HepG2 (cell line): Measurements from ENCODE around the gene VAC14. TPM values are rescaled to one million over a fixed set of nuclear protein-coding genes. Genes with fewer than 3 reads are reported as not detected.

Experiments
- ATAC-seq: fragments of 200-7000 bp; cut with Tn5 transposase; 3 replicates; pipeline ENCODE4 v1.9.1; 2020; ENCODE audit warnings: mild to moderate bottlenecking, moderate library complexity
- BruUV-seq: library from RNA; stranded (reverse); fragments of 400-500 nt; replicated peaks from 2 replicates; lab custom pipeline; 2021; lab: Mats Ljungman, UMichigan
- CTCF ChIA-PET: fragments of 300-600 bp; formaldehyde crosslinking; extraction: SDS; loops from one replicate; lab custom pipeline; 2021; ENCODE audit warnings: low total read pairs, inconsistent platforms, low intra/inter-chr PET ratio; lab: Yijun Ruan, JAX
- POLR2A ChIA-PET: fragments of 350-600 bp; sonication (Branson Sonifier 250); formaldehyde crosslinking; loops from one replicate; lab custom pipeline; 2020; ENCODE audit warnings: antibody characterized with exemption, inconsistent platforms; lab: Yijun Ruan, JAX
- DNase-seq: peaks from one replicate; pipeline ENCODE4 v3.0.0-alpha.2; 2015; ENCODE audit warnings: low spot score
- FAIRE-seq: peaks from 3 replicates; lab custom pipeline; 2011; peaks lifted over from hg19 to GRCh38; lab: Jason Lieb, UNC
- H2AFZ ChIP-seq: one replicate; pipeline ENCODE4 v1.6.1; 2011; ENCODE audit warnings: low read length, inconsistent platforms
- H3K27ac ChIP-seq: fragments of 300-600 bp; 3 replicates; pipeline ENCODE4 v1.8.0; 2011; ENCODE audit warnings: mixed run types, mild to moderate bottlenecking, mixed read lengths, low read length, inconsistent platforms; ENCODE audit not compliant: insufficient read depth; ENCODE audit errors: extremely low read length
- H3K27me3 ChIP-seq, 2 experiments: fragments of 200-600 bp in 1 of 2; 2 replicates in 1 of 2; 3 replicates in 1 of 2; pipeline versions ENCODE4 v1.6.0 to v1.8.0; 2011; ENCODE audit warnings: low read length in 2 of 2, mild to moderate bottlenecking in 2 of 2, moderate library complexity in 2 of 2, inconsistent platforms in 1 of 2; ENCODE audit not compliant: insufficient read depth in 2 of 2, control insufficient read depth in 1 of 2
- H3K36me3 ChIP-seq, 2 experiments: fragments of 200-600 bp in 1 of 2; replicated peaks in 1 of 2; 2 replicates in 1 of 2; 3 replicates in 1 of 2; pipeline versions ENCODE4 v1.5.1 to v1.8.0; 2011; ENCODE audit warnings: low read length in 2 of 2, inconsistent platforms in 1 of 2; ENCODE audit not compliant: insufficient read depth in 2 of 2, control insufficient read depth in 1 of 2
- H3K4me1 ChIP-seq: 2 replicates; pipeline ENCODE4 v1.5.1; 2012; ENCODE audit warnings: low read length, inconsistent platforms; ENCODE audit not compliant: insufficient read depth
- H3K4me2 ChIP-seq: 2 replicates; pipeline ENCODE4 v1.6.0; 2011; ENCODE audit warnings: low read depth, low read length, inconsistent platforms
- H3K4me3 ChIP-seq, 3 experiments: fragments of 200-600 bp in 1 of 3; sonication (generic), shearing (Covaris generic) in 1 of 3; replicated peaks in 1 of 3; 2 replicates each; pipeline ENCODE4 v1.5.1; 2011 to 2016; ENCODE audit warnings: low read length in 3 of 3, inconsistent platforms in 2 of 3, low read depth in 2 of 3, mild to moderate bottlenecking in 2 of 3, control low read depth in 1 of 3, mixed read lengths in 1 of 3; ENCODE audit not compliant: insufficient read depth in 1 of 3
- H3K79me2 ChIP-seq: one replicate; pipeline ENCODE4 v1.6.1; 2011; ENCODE audit warnings: low read length, inconsistent platforms; ENCODE audit not compliant: insufficient read depth
- H3K9ac ChIP-seq: 2 replicates; pipeline ENCODE4 v1.6.0; 2011; ENCODE audit warnings: mild to moderate bottlenecking, low read depth, low read length, inconsistent platforms; ENCODE audit not compliant: insufficient read depth
- H3K9me3 ChIP-seq: 2 replicates; pipeline ENCODE4 v1.5.1; 2012; ENCODE audit warnings: mild to moderate bottlenecking, low read length
- H4K20me1 ChIP-seq: 2 replicates; pipeline ENCODE4 v1.6.0; 2011; ENCODE audit warnings: inconsistent platforms, mild to moderate bottlenecking, low read length, moderate library complexity; ENCODE audit not compliant: insufficient read depth
- ARNTL ChIP-seq: sonication (generic); formaldehyde crosslinking; IDR thresholded peaks from 2 replicates; pipeline ENCODE4 v1.4.0; 2020; ENCODE audit warnings: mild to moderate bottlenecking, missing genetic modification reagents
- FOSL2 ChIP-seq: sonication (generic); formaldehyde crosslinking; IDR thresholded peaks from 2 replicates; pipeline ENCODE4 v1.4.0; 2020; ENCODE audit warnings: missing genetic modification reagents
- HMGA1 ChIP-seq: sonication (generic); formaldehyde crosslinking; conservative IDR thresholded peaks from 2 replicates; pipeline ENCODE4 v1.4.0; 2020; ENCODE audit warnings: missing genetic modification reagents
- ISL2 ChIP-seq: sonication (generic); formaldehyde crosslinking; IDR thresholded peaks from 2 replicates; pipeline ENCODE4 v1.5.0; 2020; ENCODE audit warnings: missing genetic modification reagents
- MYC ChIP-seq: sonication (generic); formaldehyde crosslinking; IDR thresholded peaks from 2 replicates; pipeline ENCODE4 v1.9.0; 2021; ENCODE audit warnings: missing genetic modification reagents, borderline replicate concordance
- RAD21 ChIP-seq: fragments of 450-650 bp; formaldehyde crosslinking; IDR thresholded peaks from 2 replicates; pipeline ENCODE4 v1.5.0; 2020; ENCODE audit warnings: mild to moderate bottlenecking
- SP4 ChIP-seq: sonication (generic); formaldehyde crosslinking; IDR thresholded peaks from 2 replicates; pipeline ENCODE4 v1.8.1; 2023; ENCODE audit warnings: mild to moderate bottlenecking, missing genetic modification reagents
- SPEN ChIP-seq: sonication (generic); formaldehyde crosslinking; IDR thresholded peaks from 2 replicates; pipeline ENCODE4 v1.5.1; 2020; ENCODE audit warnings: low read depth, mild to moderate bottlenecking, missing genetic modification reagents
- SUZ12 ChIP-seq: fragments of 150-350 bp; IDR thresholded peaks from 2 replicates; pipeline ENCODE4 v1.6.1; 2014; ENCODE audit warnings: low read depth, low read length
- TOPORS ChIP-seq: sonication (generic); formaldehyde crosslinking; IDR thresholded peaks from 2 replicates; pipeline ENCODE4 v1.8.0; 2023; ENCODE audit warnings: mild to moderate bottlenecking, missing genetic modification reagents
- U2AF2 ChIP-seq: fragments of 200-400 bp; formaldehyde crosslinking; IDR thresholded peaks from 2 replicates; pipeline ENCODE4 v1.6.1; 2017; ENCODE audit warnings: low read depth, mild to moderate bottlenecking, low read length
- XBP1 ChIP-seq: sonication (generic); formaldehyde crosslinking; IDR thresholded peaks from 2 replicates; pipeline ENCODE4 v1.5.0; 2020; ENCODE audit warnings: missing genetic modification reagents
- YY1 ChIP-seq: IDR thresholded peaks from 2 replicates; pipeline ENCODE4 v1.6.1; 2011; ENCODE audit warnings: low read length, low read depth, moderate library complexity, mild to moderate bottlenecking; ENCODE audit not compliant: insufficient read depth, insufficient replicate concordance
- ZNF232 ChIP-seq: sonication (generic); formaldehyde crosslinking; IDR thresholded peaks from 2 replicates; pipeline ENCODE4 v1.4.0; 2020; ENCODE audit warnings: missing genetic modification reagents, borderline replicate concordance
- ZNF292 ChIP-seq: sonication (generic); formaldehyde crosslinking; IDR thresholded peaks from 2 replicates; pipeline ENCODE4 v1.8.1; 2022; ENCODE audit warnings: mild to moderate bottlenecking, low read depth, missing genetic modification reagents, borderline replicate concordance
- ZNF296 ChIP-seq: sonication (generic); formaldehyde crosslinking; conservative IDR thresholded peaks from 2 replicates; pipeline ENCODE4 v1.5.0; 2020; ENCODE audit warnings: mild to moderate bottlenecking, missing genetic modification reagents
- ZNF816 ChIP-seq: sonication (generic); formaldehyde crosslinking; IDR thresholded peaks from 2 replicates; pipeline ENCODE4 v1.8.0; 2022; ENCODE audit warnings: missing genetic modification reagents, mild to moderate bottlenecking, borderline replicate concordance
- WGBS: methylation state at CpG from one replicate; pipeline ENCODE4 v1.1.6; 2017; ENCODE audit warnings: low lambda C conversion rate; 5-methylcytosine and 5-hydroxymethylcytosine counted together
- in situ Hi-C: cut with HindIII; loops from 2 replicates; pipeline ENCODE4 v1.10.0; 2017; ENCODE audit warnings: low pct_unique_long_range_greater_than_20kb; ENCODE audit not compliant: extremely low pct_ligation_motif_present
- intact Hi-C: fragments of 100-400 bp; cut with micrococcal nuclease; formaldehyde crosslinking; loops from one replicate; pipeline ENCODE4 v1.10.0; 2022; ENCODE audit not compliant: unreplicated experiment
- polyA plus RNA-seq, 8 experiments: library from polyadenylated mRNA; depleted of rRNA in 3 of 8; stranded (reverse) in 7 of 8; unstranded in 1 of 8; fragments of >200 nt; fragmentation: Illumina TruSeq in 4 of 8; extraction: Trizol in 4 of 8; gene quantifications; 2 replicates each; pipeline versions ENCODE4 v1.2.1 to v1.2.3, GENCODE V29; 2011 to 2016; ENCODE audit warnings: low read depth in 4 of 8, missing spikeins in 1 of 8, mixed read lengths in 1 of 8; ENCODE audit not compliant: insufficient read depth in 1 of 8
- total RNA-seq, 5 experiments: library from RNA; depleted of rRNA; stranded (reverse); fragments of >200 nt; fragmentation: Illumina TruSeq; extraction: Trizol; gene quantifications; 2 replicates each; pipeline ENCODE4 v1.2.3, GENCODE V29; 2016; ENCODE audit warnings: low read depth in 1 of 5
- TF ChIP-seq, protein P1 (sequence below): sonication (generic); formaldehyde crosslinking; IDR thresholded peaks from 2 replicates; pipeline ENCODE4 v1.5.0; 2020; ENCODE audit warnings: missing genetic modification reagents
- TF ChIP-seq, protein P2 (sequence below): sonication (generic); formaldehyde crosslinking; IDR thresholded peaks from 2 replicates; pipeline ENCODE4 v1.8.0; 2022; ENCODE audit warnings: missing genetic modification reagents, mild to moderate bottlenecking, borderline replicate concordance
- TF ChIP-seq, protein P3 (sequence below): sonication (generic); formaldehyde crosslinking; IDR thresholded peaks from 2 replicates; pipeline ENCODE4 v1.5.1; 2020; ENCODE audit warnings: missing genetic modification reagents, mild to moderate bottlenecking, borderline replicate concordance

The VAC14 gene
- total and polyA plus RNA-seq, 2 of the 13 experiments (the other 11 are each of a cell fraction or from before 2014, with no cell fraction given), result 23.5 to 24.6 TPM

- Histone ChIP-seq H3K9me3 (no peaks in the 10 kb centered on the region), H3K9ac (no peak overlapping the region), H3K27ac (no peak overlapping the region), H3K4me2 (no peak overlapping the region), H3K79me2 (no peaks in the 10 kb centered on the region), H3K27me3 (no peaks in the 10 kb centered on the region), H2AFZ (no peak overlapping the region), H4K20me1 (no peaks in the 10 kb centered on the region), H3K4me1 (peaks cover 12% of the 10 kb centered on the region), H3K4me3 (no peak overlapping the region), H3K36me3 (peaks cover 27 to 67% of the 10 kb centered on the region in 2 experiments)
- POLR2A ChIA-PET, result interaction anchor here (0.6 to 2.6 kb wide), 23 partner anchors 8 to 518 kb away, joined by 3 to 32 read pairs (median 4); partner anchors contain the start of genes CMTR2, MTSS2 and VAC14
- intact Hi-C loops, result loop anchor here (1.0 to 2.0 kb wide), 4 partner anchors 32 to 115 kb away; no protein-coding TSS in a partner anchor
- no TSS peak for BruUV-seq
- WGBS, result 58% methylated on average over 12 of the region's 15 CpGs
- DNase-seq (peak; percentile 55), FAIRE-seq (peak; percentile 94), ATAC-seq (peak; percentile 87)
- in situ Hi-C loops, result no loop called here
- CTCF ChIA-PET, result interaction anchor here (0.8 to 2.6 kb wide), 9 partner anchors 24 to 148 kb away, joined by 3 to 21 read pairs (median 9); no protein-coding TSS in a partner anchor
- TF ChIP-seq TOPORS, result no peak
- peak; percentile 95 for TF ChIP-seq RAD21
- 0 out of 2 replicates have a peak, but pooled peaks have one; percentile 29 for TF ChIP-seq ZNF296 (CRISPR knock-in tag)
- no peak for TF ChIP-seq YY1
- TF ChIP-seq, protein P1, sequence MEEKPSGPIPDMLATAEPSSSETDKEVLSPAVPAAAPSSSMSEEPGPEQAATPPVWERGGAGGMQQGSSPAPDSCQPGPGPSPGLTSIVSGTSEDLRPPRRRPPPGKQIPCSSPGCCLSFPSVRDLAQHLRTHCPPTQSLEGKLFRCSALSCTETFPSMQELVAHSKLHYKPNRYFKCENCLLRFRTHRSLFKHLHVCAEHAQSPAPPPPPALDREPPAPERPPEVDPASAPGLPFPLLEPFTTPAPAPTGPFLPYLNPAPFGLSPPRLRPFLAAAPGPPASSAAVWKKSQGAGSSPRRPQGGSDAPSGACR (CRISPR knock-in tag), result peak; percentile 64; the same call in 1 of the 2 replicates
- no peak; the same call in 1 of the 2 replicates for TF ChIP-seq FOSL2
- TF ChIP-seq ARNTL (CRISPR knock-in tag), result peak; percentile 54; the same call in 1 of the 2 replicates
- no peak; the same call in 1 of the 2 replicates for TF ChIP-seq ZNF232 (CRISPR knock-in tag)
- TF ChIP-seq ZNF816 (CRISPR knock-in tag), result no peak
- no peak for TF ChIP-seq ZNF292 (CRISPR knock-in tag)
- no peak for TF ChIP-seq SP4 (CRISPR knock-in tag)
- TF ChIP-seq SUZ12, result no peak
- TF ChIP-seq, protein P2, sequence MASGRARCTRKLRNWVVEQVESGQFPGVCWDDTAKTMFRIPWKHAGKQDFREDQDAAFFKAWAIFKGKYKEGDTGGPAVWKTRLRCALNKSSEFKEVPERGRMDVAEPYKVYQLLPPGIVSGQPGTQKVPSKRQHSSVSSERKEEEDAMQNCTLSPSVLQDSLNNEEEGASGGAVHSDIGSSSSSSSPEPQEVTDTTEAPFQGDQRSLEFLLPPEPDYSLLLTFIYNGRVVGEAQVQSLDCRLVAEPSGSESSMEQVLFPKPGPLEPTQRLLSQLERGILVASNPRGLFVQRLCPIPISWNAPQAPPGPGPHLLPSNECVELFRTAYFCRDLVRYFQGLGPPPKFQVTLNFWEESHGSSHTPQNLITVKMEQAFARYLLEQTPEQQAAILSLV (CRISPR knock-in tag), result 0 out of 2 replicates have a peak, but pooled peaks have one; percentile 53
- TF ChIP-seq SPEN, result 0 out of 2 replicates have a peak, but pooled peaks have one; percentile 46
- TF ChIP-seq MYC (CRISPR knock-in tag), result 0 out of 2 replicates have a peak, but pooled peaks have one; percentile 32
- TF ChIP-seq ISL2, result 0 out of 2 replicates have a peak, but pooled peaks have one; percentile 17
- no peak for TF ChIP-seq XBP1
- no peak for TF ChIP-seq U2AF2
- TF ChIP-seq HMGA1 (CRISPR knock-in tag), result no peak
- TF ChIP-seq, protein P3, sequence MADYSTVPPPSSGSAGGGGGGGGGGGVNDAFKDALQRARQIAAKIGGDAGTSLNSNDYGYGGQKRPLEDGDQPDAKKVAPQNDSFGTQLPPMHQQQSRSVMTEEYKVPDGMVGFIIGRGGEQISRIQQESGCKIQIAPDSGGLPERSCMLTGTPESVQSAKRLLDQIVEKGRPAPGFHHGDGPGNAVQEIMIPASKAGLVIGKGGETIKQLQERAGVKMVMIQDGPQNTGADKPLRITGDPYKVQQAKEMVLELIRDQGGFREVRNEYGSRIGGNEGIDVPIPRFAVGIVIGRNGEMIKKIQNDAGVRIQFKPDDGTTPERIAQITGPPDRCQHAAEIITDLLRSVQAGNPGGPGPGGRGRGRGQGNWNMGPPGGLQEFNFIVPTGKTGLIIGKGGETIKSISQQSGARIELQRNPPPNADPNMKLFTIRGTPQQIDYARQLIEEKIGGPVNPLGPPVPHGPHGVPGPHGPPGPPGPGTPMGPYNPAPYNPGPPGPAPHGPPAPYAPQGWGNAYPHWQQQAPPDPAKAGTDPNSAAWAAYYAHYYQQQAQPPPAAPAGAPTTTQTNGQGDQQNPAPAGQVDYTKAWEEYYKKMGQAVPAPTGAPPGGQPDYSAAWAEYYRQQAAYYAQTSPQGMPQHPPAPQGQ, result no peak
Observed at GRCh38 chr16:70770626-70771552, 30.1 kb downstream of the VAC14 start.
